Transverse colon (tissue), 4 donors: ENCODE measurements around the gene PEAR1. TPM values are rescaled to one million over a fixed set of nuclear protein-coding genes. Genes with fewer than 3 reads are reported as not detected.

Experiments
- DNase-seq: peaks from one replicate; pipeline ENCODE4 v3.0.0-alpha.2; 2019
- H3K27ac ChIP-seq, 4 donors: fragments of 200-600 bp; sonication (generic); 2 replicates each; pipeline ENCODE4 v1.5.1; 2016 to 2018; ENCODE audit warnings: inconsistent platforms in 4 of 4
- H3K27me3 ChIP-seq: fragments of 200-600 bp; sonication (generic); 2 replicates; pipeline ENCODE4 v1.5.1; 2017; ENCODE audit warnings: inconsistent platforms
- H3K36me3 ChIP-seq, 4 donors: fragments of 200-600 bp; sonication (generic); 2 replicates each; pipeline ENCODE4 v1.5.1; 2017 to 2019; ENCODE audit warnings: inconsistent platforms in 4 of 4
- H3K4me1 ChIP-seq, 4 donors: fragments of 200-600 bp; sonication (generic); 2 replicates each; pipeline ENCODE4 v1.5.1; 2017 to 2020; ENCODE audit warnings: inconsistent platforms in 4 of 4
- H3K4me3 ChIP-seq, 4 donors: fragments of 200-600 bp; sonication (generic); 1 replicate in 1 of 4; 2 replicates in 3 of 4; pipeline versions ENCODE4 v1.5.1 to v1.6.1; 2017 to 2019; ENCODE audit warnings: inconsistent platforms in 4 of 4
- H3K9me3 ChIP-seq, 2 donors: fragments of 200-600 bp; sonication (generic); 2 replicates each; pipeline ENCODE4 v1.5.1; 2017 to 2019; ENCODE audit warnings: inconsistent platforms in 2 of 2
- CTCF ChIP-seq, 5 experiments: fragments of 200-600 bp in 3 of 5; fragments of 450-650 bp in 2 of 5; sonication (generic) in 3 of 5; IDR thresholded peaks; 1 replicate in 2 of 5; 2 replicates in 3 of 5; pipeline ENCODE4 v1.5.1; 2016 to 2017; ENCODE audit warnings: antibody characterized with exemption in 5 of 5, inconsistent platforms in 3 of 5, mild to moderate bottlenecking in 2 of 5, moderate library complexity in 1 of 5
- EP300 ChIP-seq: sonication (generic); formaldehyde crosslinking; IDR thresholded peaks from one replicate; pipeline ENCODE4 v1.6.1; 2017; ENCODE audit warnings: antibody characterized with exemption, low read depth
- POLR2A ChIP-seq: fragments of 450-650 bp; IDR thresholded peaks from one replicate; pipeline ENCODE4 v1.6.1; 2016; ENCODE audit warnings: antibody characterized with exemption, mild to moderate bottlenecking, moderate library complexity
- POLR2AphosphoS5 ChIP-seq, 3 donors: sonication (generic); formaldehyde crosslinking; IDR thresholded peaks; one replicate each; pipeline ENCODE4 v1.6.1; 2016; ENCODE audit warnings: antibody characterized with exemption in 3 of 3
- WGBS, 2 donors: methylation state at CpG; one replicate each; pipeline ENCODE4 v1.1.5; 2018; ENCODE audit warnings: low coverage in 1 of 2; 5-methylcytosine and 5-hydroxymethylcytosine counted together
- in situ Hi-C, 4 donors: fragments of 200-750 bp; cut with MboI; loops; one replicate each; pipeline versions ENCODE4 v1.15.0 to v1.15.1; 2017; ENCODE audit warnings: low sequenced_read_pairs in 3 of 4, low pct_ligation_motif_present in 1 of 4, low pct_unique_long_range_greater_than_20kb in 1 of 4
- intact Hi-C: fragments of 100-400 bp; cut with DNase I; formaldehyde crosslinking; loops from one replicate; pipeline ENCODE4 v1.15.1; 2023; ENCODE audit warnings: low total_unique reads
- total RNA-seq, 4 donors: library from RNA; depleted of rRNA; stranded (reverse); fragments of >200 nt; gene quantifications; one replicate each; pipeline ENCODE4 v1.1.0, GENCODE V29; 2016

PEAR1 gene
- total RNA-seq, 4 donors from 2014 or later: 1.8 to 5.6 (median 3.7) TPM

DNA sequence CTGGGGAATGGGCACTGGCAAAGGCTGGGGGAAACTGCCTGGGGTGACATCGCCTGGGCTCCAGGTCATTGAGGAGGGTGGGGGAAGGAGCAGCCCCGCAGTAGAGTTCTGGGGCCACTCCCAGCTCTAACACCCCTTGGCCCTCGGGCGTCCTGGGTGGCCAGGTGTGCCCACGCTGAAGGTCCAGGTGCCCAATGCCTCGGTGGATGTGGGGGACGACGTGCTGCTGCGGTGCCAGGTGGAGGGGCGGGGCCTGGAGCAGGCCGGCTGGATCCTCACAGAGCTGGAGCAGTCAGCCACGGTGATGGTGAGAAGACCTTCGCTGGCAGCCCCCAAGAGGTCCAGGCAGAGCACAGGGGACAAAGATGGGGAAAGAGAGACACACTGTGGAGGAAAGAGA is 25.2 kb upstream of the PEAR1 start:
- Histone ChIP-seq H3K27me3 (peaks cover 20% of the 10 kb centered on the region), H3K4me1 (no peaks in the 10 kb centered on the region), H3K4me3 (no peak overlapping the region), H3K9me3 (no peaks in the 10 kb centered on the region), H3K27ac (no peak overlapping the region), H3K36me3 (no peaks in the 10 kb centered on the region)
- WGBS, 2 donors: 58 to 62% methylated on average over 5 to 13 of the region's 13 CpGs
- in situ Hi-C loops (loop anchor here in 3 of 4 donors (10.0 to 25.0 kb wide), 2 partner anchors 164 to 181 kb away; partner anchors contain the start of genes NES (in 2 of the 3) and CRABP2 (in 1 of the 3)), intact Hi-C loops (no loop called here)
- TF ChIP-seq POLR2A: no peak
- no peak for DNase-seq

- WGBS, 2 donors: 87% methylated on average over 9 of the region's 9 CpGs; no CpG with 5 or more reads in 1 of the 2 donors
- Histone ChIP-seq H3K4me1 (no peaks in the 10 kb centered on the region), H3K4me3 (no peak overlapping the region), H3K27ac (no peak overlapping the region), H3K36me3 (no peaks in the 10 kb centered on the region), H3K9me3 (no peaks in the 10 kb centered on the region), H3K27me3 (peaks cover 11% of the 10 kb centered on the region)
- in situ Hi-C loops (loop anchor here in 3 of 4 donors (10.0 to 25.0 kb wide), 2 partner anchors 165 to 182 kb away; partner anchors contain the start of genes NES (in 2 of the 3) and CRABP2 (in 1 of the 3)), intact Hi-C loops (no loop called here)
- TF ChIP-seq EP300 (no peak), CTCF (IDR thresholded peaks at IDR 0.05) (no peak), POLR2AphosphoS5 (IDR thresholded peaks at IDR 0.05) (no peak), POLR2A (no peak)
- no peak for DNase-seq
Observed at GRCh38 chr1:156869455-156869854, 24.1 kb upstream of the PEAR1 start.

GRCh38 chr1:156873659-156874058 is 19.9 kb upstream of the PEAR1 start:
- in situ Hi-C loops (loop anchor here in 2 of 4 donors (25.0 kb wide), 1 partner anchor 186 kb away; the partner anchor contains the start of gene NES (in 2 of the 2)), intact Hi-C loops (no loop called here)
- no peaks in the 10 kb centered on the region for H3K36me3 ChIP-seq
- no peaks in the 10 kb centered on the region for H3K9me3 ChIP-seq
- WGBS, 2 donors: 95% methylated on average over 18 of the region's 18 CpGs; no CpG with 5 or more reads in 1 of the 2 donors
- H3K4me1 ChIP-seq: no peaks in the 10 kb centered on the region
- peaks cover 16% of the 10 kb centered on the region for H3K27me3 ChIP-seq
- DNase-seq: no peak
- TF ChIP-seq EP300 (no peak), POLR2A (no peak), CTCF (IDR thresholded peaks at IDR 0.05) (no peak), POLR2AphosphoS5 (IDR thresholded peaks at IDR 0.05) (no peak)
- no peak overlapping the region for H3K27ac ChIP-seq
- H3K4me3 ChIP-seq: no peak overlapping the region

GRCh38 chr1:156874142-156874541 is 19.4 kb upstream of the PEAR1 start:
- no peak overlapping the region for H3K27ac ChIP-seq
- 84% methylated on average over 5 of the region's 5 CpGs; no CpG with 5 or more reads in 1 of the 2 donors for WGBS, 2 donors
- H3K27me3 ChIP-seq: peaks cover 16% of the 10 kb centered on the region
- H3K4me3 ChIP-seq: no peak overlapping the region
- in situ Hi-C loops: loop anchor here in 2 of 4 donors (25.0 kb wide), 1 partner anchor 187 kb away; the partner anchor contains the start of gene NES (in 2 of the 2)
- TF ChIP-seq CTCF (IDR thresholded peaks at IDR 0.05) (no peak), POLR2AphosphoS5 (IDR thresholded peaks at IDR 0.05) (no peak), POLR2A (no peak), EP300 (no peak)
- no peaks in the 10 kb centered on the region for H3K4me1 ChIP-seq
- intact Hi-C loops: no loop called here
- DNase-seq: no peak
- no peaks in the 10 kb centered on the region for H3K36me3 ChIP-seq
- no peaks in the 10 kb centered on the region for H3K9me3 ChIP-seq
